ENCODE data around the gene AFF1.

DNA sequence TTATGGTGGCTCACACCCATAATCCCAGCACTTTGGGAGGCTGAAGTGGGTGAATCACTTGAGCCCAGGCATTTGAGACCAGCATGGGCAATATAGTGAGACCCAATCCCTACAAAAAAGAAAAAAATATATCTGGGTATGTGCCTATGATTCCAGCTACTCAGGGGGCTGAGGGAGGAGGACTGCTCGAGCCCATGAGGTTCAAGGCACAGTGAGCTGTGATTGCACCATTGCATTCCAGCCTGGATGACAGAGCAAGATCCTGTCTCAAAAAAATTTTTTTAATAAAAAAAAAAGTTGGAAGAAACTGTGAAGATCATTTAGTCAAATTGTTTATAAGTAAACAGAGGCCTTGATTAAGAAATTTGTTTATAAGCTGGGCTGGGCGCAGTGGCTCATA is 246.0 kb downstream of the AFF1 start:
- TF ChIP-seq, protein P1, sequence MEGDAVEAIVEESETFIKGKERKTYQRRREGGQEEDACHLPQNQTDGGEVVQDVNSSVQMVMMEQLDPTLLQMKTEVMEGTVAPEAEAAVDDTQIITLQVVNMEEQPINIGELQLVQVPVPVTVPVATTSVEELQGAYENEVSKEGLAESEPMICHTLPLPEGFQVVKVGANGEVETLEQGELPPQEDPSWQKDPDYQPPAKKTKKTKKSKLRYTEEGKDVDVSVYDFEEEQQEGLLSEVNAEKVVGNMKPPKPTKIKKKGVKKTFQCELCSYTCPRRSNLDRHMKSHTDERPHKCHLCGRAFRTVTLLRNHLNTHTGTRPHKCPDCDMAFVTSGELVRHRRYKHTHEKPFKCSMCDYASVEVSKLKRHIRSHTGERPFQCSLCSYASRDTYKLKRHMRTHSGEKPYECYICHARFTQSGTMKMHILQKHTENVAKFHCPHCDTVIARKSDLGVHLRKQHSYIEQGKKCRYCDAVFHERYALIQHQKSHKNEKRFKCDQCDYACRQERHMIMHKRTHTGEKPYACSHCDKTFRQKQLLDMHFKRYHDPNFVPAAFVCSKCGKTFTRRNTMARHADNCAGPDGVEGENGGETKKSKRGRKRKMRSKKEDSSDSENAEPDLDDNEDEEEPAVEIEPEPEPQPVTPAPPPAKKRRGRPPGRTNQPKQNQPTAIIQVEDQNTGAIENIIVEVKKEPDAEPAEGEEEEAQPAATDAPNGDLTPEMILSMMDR (IDR thresholded peaks at IDR 0.05; ENCODE audit: insufficient read depth, low read depth, low read length), result no peak
- TF ChIP-seq EZH2 (IDR thresholded peaks at IDR 0.05; ENCODE audit: insufficient read depth, low read length), result no peak
